Loucy (cell line): ENCODE data around the gene POTEG.
"Not testable (repeated sequence)": the region's sequence is repeated elsewhere in the genome, so short reads cannot be mapped to it uniquely, and the experiment has no call there.

Experiments used
- CTCF ChIP-seq: fragments of 200-600 bp; sonication (generic); conservative IDR thresholded peaks from 2 replicates; pipeline ENCODE4 v1.5.1; 2014; ENCODE audit warnings: mild to moderate bottlenecking, antibody characterized with exemption, low read length
- EZH2phosphoT487 ChIP-seq: fragments of 200-600 bp; IDR thresholded peaks from 2 replicates; pipeline ENCODE4 v1.6.1; 2018; ENCODE audit warnings: antibody characterized with exemption, mild to moderate bottlenecking, moderate library complexity, borderline replicate concordance

- TF ChIP-seq CTCF, EZH2phosphoT487: not testable (repeated sequence)
These were observed at the start of gene POTEG for GRCh38 chr14:19434241-19434640.
